PC-3 (cell line): ENCODE measurements around the gene TMEM40. TPM values are rescaled to one million over a fixed set of nuclear protein-coding genes. Genes with fewer than 3 reads are reported as not detected.

Experiments
- ATAC-seq: fragments of 200-7000 bp; cut with Tn5 transposase; 2 replicates; pipeline ENCODE4 v1.9.1; 2020; ENCODE audit warnings: mild to moderate bottlenecking, moderate library complexity
- BruUV-seq: library from RNA; stranded (reverse); fragments of 400-500 nt; replicated peaks from 2 replicates; lab custom pipeline; 2021; lab: Mats Ljungman, UMichigan
- CTCF ChIA-PET: fragments of 300-600 bp; sonication (Branson Sonifier 250); formaldehyde crosslinking; loops from one replicate; lab custom pipeline; 2022; ENCODE audit warnings: antibody characterized with exemption; lab: Charles Lee
- POLR2A ChIA-PET: fragments of 300-600 bp; sonication (Branson Sonifier 250); formaldehyde crosslinking; loops from one replicate; lab custom pipeline; 2022; ENCODE audit warnings: antibody characterized with exemption; ENCODE audit not compliant: unreplicated experiment; lab: Charles Lee
- DNase-seq: peaks from one replicate; pipeline ENCODE4 v3.0.0-alpha.2; 2015
- H2AFZ ChIP-seq: fragments of 300-600 bp; sonication (generic); 2 replicates; pipeline ENCODE4 v1.6.0; 2016; ENCODE audit warnings: antibody characterized with exemption, low read length
- H3F3A ChIP-seq: fragments of 300-600 bp; sonication (generic); one replicate; pipeline ENCODE4 v1.6.0; 2017; ENCODE audit warnings: antibody characterized with exemption, low read length, control low read depth, mild to moderate bottlenecking; ENCODE audit not compliant: unreplicated experiment
- H3K27ac ChIP-seq: fragments of 300-600 bp; sonication (generic); 2 replicates; pipeline ENCODE4 v1.5.1; 2016; ENCODE audit warnings: mild to moderate bottlenecking, low read length
- H3K27me3 ChIP-seq: fragments of 300-600 bp; sonication (generic); 2 replicates; pipeline ENCODE4 v1.6.1; 2016; ENCODE audit warnings: low read length, mixed read lengths
- H3K36me3 ChIP-seq: fragments of 300-600 bp; sonication (generic); 2 replicates; pipeline ENCODE4 v1.6.1; 2016; ENCODE audit warnings: low read depth, mixed run types, low read length, mixed read lengths
- H3K4me1 ChIP-seq: fragments of 300-600 bp; sonication (generic); 2 replicates; pipeline ENCODE4 v1.5.1; 2016; ENCODE audit warnings: low read length; ENCODE audit not compliant: insufficient read depth
- H3K4me2 ChIP-seq: fragments of 300-600 bp; sonication (generic); 2 replicates; pipeline ENCODE4 v1.6.0; 2016; ENCODE audit warnings: low read length
- H3K4me3 ChIP-seq: fragments of 300-600 bp; sonication (generic); 2 replicates; pipeline ENCODE4 v1.5.1; 2016; ENCODE audit warnings: mild to moderate bottlenecking, low read length, mixed read lengths
- H3K79me2 ChIP-seq: fragments of 300-600 bp; sonication (generic); 2 replicates; pipeline ENCODE4 v1.6.1; 2017; ENCODE audit warnings: low read length, mixed read lengths
- H3K9ac ChIP-seq: fragments of 300-600 bp; sonication (generic); 2 replicates; pipeline ENCODE4 v1.6.0; 2016; ENCODE audit warnings: mild to moderate bottlenecking, low read length
- H3K9me2 ChIP-seq: fragments of 300-600 bp; sonication (generic); replicated peaks from 2 replicates; pipeline ENCODE4 v1.6.1; 2016; ENCODE audit warnings: mixed run types, low read length, mixed read lengths
- H3K9me3 ChIP-seq: fragments of 300-600 bp; sonication (generic); 2 replicates; pipeline ENCODE4 v1.6.1; 2016; ENCODE audit warnings: low read length, mixed read lengths
- H4K20me1 ChIP-seq: fragments of 300-600 bp; sonication (generic); 2 replicates; pipeline ENCODE4 v1.6.1; 2016; ENCODE audit warnings: low read length, mixed read lengths
- EZH2 ChIP-seq: fragments of 300-600 bp; sonication (generic); IDR thresholded peaks from one replicate; pipeline ENCODE4 v1.6.1; 2017; ENCODE audit warnings: antibody characterized with exemption, mild to moderate bottlenecking, low read length; ENCODE audit not compliant: unreplicated experiment
- EZH2phosphoT487 ChIP-seq: fragments of 300-600 bp; sonication (generic); IDR thresholded peaks from 2 replicates; pipeline ENCODE4 v1.6.1; 2018; ENCODE audit warnings: mild to moderate bottlenecking, antibody characterized with exemption, low read length, borderline replicate concordance
- intact Hi-C: fragments of 100-400 bp; cut with micrococcal nuclease; formaldehyde crosslinking; loops from 2 replicates; pipeline ENCODE4 v1.9.0; 2023
- total RNA-seq: library from RNA; depleted of rRNA; stranded (reverse); fragments of >200 nt; gene quantifications from 2 replicates; pipeline ENCODE4 v1.2.3, GENCODE V29; 2014
- TF ChIP-seq, protein P1 (sequence below): fragments of 300-600 bp; sonication (generic); conservative IDR thresholded peaks from 2 replicates; pipeline ENCODE4 v1.5.1; 2017; ENCODE audit warnings: antibody characterized with exemption, low read depth, mild to moderate bottlenecking, low read length

TMEM40 gene
- total RNA-seq, 1 experiment from 2014 or later = 10.4 TPM

DNA sequence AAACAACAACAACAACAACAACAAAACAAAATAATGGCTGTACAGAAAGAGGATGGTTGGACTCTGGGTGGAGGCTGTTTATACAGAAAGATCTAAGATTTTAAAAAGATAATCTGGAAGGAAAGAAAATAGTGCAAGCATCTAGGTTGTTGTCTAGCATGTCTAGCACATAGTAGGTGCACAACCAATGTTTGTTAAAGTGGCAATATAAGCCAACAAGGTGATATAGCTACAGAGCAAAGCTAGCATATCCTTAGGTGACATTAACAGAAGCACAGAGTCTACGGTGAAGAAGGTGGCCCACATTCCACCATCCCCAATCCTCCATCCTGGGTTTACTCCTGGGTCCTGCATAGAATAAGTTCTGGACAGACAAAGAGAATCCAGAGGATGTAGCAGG lies 4.7 kb downstream of the TMEM40 start:
- CTCF ChIA-PET = interaction anchor here (0.7 kb wide), 1 partner anchor 48 kb away, joined by 3 read pairs; no protein-coding TSS in a partner anchor

GRCh38 chr3:12753275-12754028 lies 5.6 kb downstream of the TMEM40 start:
- intact Hi-C loops = no loop called here
- Histone ChIP-seq H3K9me2 (no peaks in the 10 kb centered on the region), H3K79me2 (peaks cover 22% of the 10 kb centered on the region), H3K4me2 (peak overlapping the region; percentile 48), H3K4me3 (no peak overlapping the region), H3K9ac (peak overlapping the region; percentile 70), H3K27ac (peak overlapping the region; percentile 87), H2AFZ (no peak overlapping the region), H3F3A (no peaks in the 10 kb centered on the region), H4K20me1 (no peaks in the 10 kb centered on the region), H3K4me1 (peaks cover 63% of the 10 kb centered on the region), H3K27me3 (no peaks in the 10 kb centered on the region), H3K36me3 (no peaks in the 10 kb centered on the region), H3K9me3 (no peaks in the 10 kb centered on the region)
- CTCF ChIA-PET = interaction anchor here (0.7 kb wide), 1 partner anchor 57 kb away, joined by 3 read pairs; no protein-coding TSS in a partner anchor
- TF ChIP-seq, protein P1, sequence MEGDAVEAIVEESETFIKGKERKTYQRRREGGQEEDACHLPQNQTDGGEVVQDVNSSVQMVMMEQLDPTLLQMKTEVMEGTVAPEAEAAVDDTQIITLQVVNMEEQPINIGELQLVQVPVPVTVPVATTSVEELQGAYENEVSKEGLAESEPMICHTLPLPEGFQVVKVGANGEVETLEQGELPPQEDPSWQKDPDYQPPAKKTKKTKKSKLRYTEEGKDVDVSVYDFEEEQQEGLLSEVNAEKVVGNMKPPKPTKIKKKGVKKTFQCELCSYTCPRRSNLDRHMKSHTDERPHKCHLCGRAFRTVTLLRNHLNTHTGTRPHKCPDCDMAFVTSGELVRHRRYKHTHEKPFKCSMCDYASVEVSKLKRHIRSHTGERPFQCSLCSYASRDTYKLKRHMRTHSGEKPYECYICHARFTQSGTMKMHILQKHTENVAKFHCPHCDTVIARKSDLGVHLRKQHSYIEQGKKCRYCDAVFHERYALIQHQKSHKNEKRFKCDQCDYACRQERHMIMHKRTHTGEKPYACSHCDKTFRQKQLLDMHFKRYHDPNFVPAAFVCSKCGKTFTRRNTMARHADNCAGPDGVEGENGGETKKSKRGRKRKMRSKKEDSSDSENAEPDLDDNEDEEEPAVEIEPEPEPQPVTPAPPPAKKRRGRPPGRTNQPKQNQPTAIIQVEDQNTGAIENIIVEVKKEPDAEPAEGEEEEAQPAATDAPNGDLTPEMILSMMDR = no peak
- TF ChIP-seq EZH2 (no peak), EZH2phosphoT487 (no peak)
- POLR2A ChIA-PET = interaction anchor here (0.6 kb wide), 1 partner anchor 208 kb away, joined by 3 read pairs; no protein-coding TSS in a partner anchor
- peak; percentile 67 for ATAC-seq
- BruUV-seq = no TSS peak
- DNase-seq = peak; percentile 97

More for the DNA sequence above, 4.7 kb downstream of the TMEM40 start:
- TF ChIP-seq, protein P1 = no peak
- TF ChIP-seq EZH2 (no peak), EZH2phosphoT487 (no peak)
- Histone ChIP-seq H3K9ac (peak overlapping the region; percentile 70), H4K20me1 (no peaks in the 10 kb centered on the region), H3F3A (no peaks in the 10 kb centered on the region), H3K9me2 (no peaks in the 10 kb centered on the region), H3K36me3 (no peaks in the 10 kb centered on the region), H3K9me3 (no peaks in the 10 kb centered on the region), H3K27me3 (no peaks in the 10 kb centered on the region), H3K4me3 (no peak overlapping the region), H3K79me2 (peaks cover 22% of the 10 kb centered on the region), H2AFZ (no peak overlapping the region), H3K4me2 (0 out of 2 replicates have a peak overlapping the region, but pooled peaks have one; percentile 10), H3K27ac (peak overlapping the region; percentile 87), H3K4me1 (peaks cover 71% of the 10 kb centered on the region)
- ATAC-seq (no peak), DNase-seq (no peak)
- POLR2A ChIA-PET = interaction anchor here (0.6 kb wide), 1 partner anchor 45 kb away, joined by 4 read pairs; no protein-coding TSS in a partner anchor
- BruUV-seq = no TSS peak
- intact Hi-C loops = no loop called here

- CTCF ChIA-PET = no interaction called here
- peak; percentile 20; the same call in 1 of the 2 replicates for ATAC-seq
- H3K4me2 ChIP-seq = peak overlapping the region; percentile 48
Measured at GRCh38 chr3:12752809-12753208, 6.2 kb downstream of the TMEM40 start.

More at GRCh38 chr3:12752809-12753208, 6.2 kb downstream of the TMEM40 start:
- H3K9ac ChIP-seq = peak overlapping the region; percentile 70
- no peaks in the 10 kb centered on the region; the same call in 1 of the 2 replicates for H3K36me3 ChIP-seq
- intact Hi-C loops = no loop called here
- peak overlapping the region; percentile 87 for H3K27ac ChIP-seq
- H3K27me3 ChIP-seq = no peaks in the 10 kb centered on the region
- no TSS peak for BruUV-seq
- H3K9me3 ChIP-seq = no peaks in the 10 kb centered on the region
- H4K20me1 ChIP-seq = no peaks in the 10 kb centered on the region
- DNase-seq = peak; percentile 75
- H2AFZ ChIP-seq = no peak overlapping the region
- no peak overlapping the region for H3K4me3 ChIP-seq
- no peaks in the 10 kb centered on the region for H3F3A ChIP-seq
- TF ChIP-seq, protein P1 = no peak
- TF ChIP-seq EZH2phosphoT487 (no peak), EZH2 (no peak)
- H3K79me2 ChIP-seq = peaks cover 22% of the 10 kb centered on the region
- POLR2A ChIA-PET = no interaction called here
- H3K4me1 ChIP-seq = peaks cover 57% of the 10 kb centered on the region
- no peaks in the 10 kb centered on the region for H3K9me2 ChIP-seq
